Common myeloid progenitor, CD34-positive (primary cell): ENCODE results near the gene HADH.

ENCODE experiments used
- CTCF ChIA-PET: fragments of 350-600 bp; sonication (Branson Sonifier 250); formaldehyde crosslinking; loops from one replicate; lab custom pipeline; 2021; ENCODE audit warnings: antibody characterized with exemption; lab: Charles Lee
- POLR2A ChIA-PET: fragments of 350-600 bp; sonication (Branson Sonifier 250); formaldehyde crosslinking; loops from one replicate; lab custom pipeline; 2021; ENCODE audit warnings: antibody characterized with exemption; lab: Charles Lee
- DNase-seq, 3 donors: peaks; one replicate each; pipeline versions ENCODE4 v3.0.0 to v3.0.0-alpha.2; 2013
- H3K27ac ChIP-seq, 2 experiments: 1 replicate in 1 of 2; 2 replicates in 1 of 2; pipeline ENCODE4 v1.7.0; 2013; ENCODE audit warnings: inconsistent platforms in 2 of 2, low read length in 2 of 2, mild to moderate bottlenecking in 2 of 2, low read depth in 1 of 2, moderate library complexity in 1 of 2; ENCODE audit not compliant: severe bottlenecking in 2 of 2, insufficient read depth in 1 of 2, poor library complexity in 1 of 2
- H3K27me3 ChIP-seq, 5 experiments: replicated peaks in 2 of 5; 1 replicate in 3 of 5; 2 replicates in 2 of 5; pipeline versions ENCODE4 v1.6.1 to v1.7.0; 2013; ENCODE audit warnings: low read length in 4 of 5, mild to moderate bottlenecking in 2 of 5, moderate library complexity in 2 of 5, inconsistent platforms in 1 of 5; ENCODE audit not compliant: insufficient read depth in 5 of 5, control insufficient read depth in 4 of 5
- H3K36me3 ChIP-seq, 4 experiments: 1 replicate in 2 of 4; 2 replicates in 2 of 4; pipeline versions ENCODE4 v1.6.1 to v1.7.0; 2013; ENCODE audit warnings: low read length in 3 of 4, control low read depth in 1 of 4, mild to moderate bottlenecking in 1 of 4; ENCODE audit not compliant: control insufficient read depth in 4 of 4, insufficient read depth in 4 of 4
- H3K4me1 ChIP-seq, 4 experiments: 1 replicate in 3 of 4; 2 replicates in 1 of 4; pipeline versions ENCODE4 v1.6.1 to v1.7.1; 2013; ENCODE audit warnings: low read length in 3 of 4, mild to moderate bottlenecking in 3 of 4, control low read depth in 1 of 4, inconsistent platforms in 1 of 4, moderate library complexity in 1 of 4; ENCODE audit not compliant: control insufficient read depth in 4 of 4, insufficient read depth in 4 of 4; ENCODE audit errors: control extremely low read depth in 1 of 4
- H3K4me3 ChIP-seq, 7 experiments: 1 replicate in 4 of 7; 2 replicates in 3 of 7; pipeline versions ENCODE4 v1.5.1 to v1.7.0; 2013; ENCODE audit warnings: mild to moderate bottlenecking in 7 of 7, low read length in 6 of 7, moderate library complexity in 6 of 7, inconsistent platforms in 2 of 7, low read depth in 2 of 7, control low read depth in 1 of 7; ENCODE audit not compliant: insufficient read depth in 4 of 7, control insufficient read depth in 1 of 7; ENCODE audit errors: extremely low read depth in 1 of 7
- H3K9me3 ChIP-seq, 5 experiments: 1 replicate in 4 of 5; 2 replicates in 1 of 5; pipeline versions ENCODE4 v1.6.1 to v1.7.1; 2013; ENCODE audit warnings: low read length in 4 of 5, mild to moderate bottlenecking in 2 of 5, inconsistent platforms in 1 of 5, low read depth in 1 of 5, moderate library complexity in 1 of 5; ENCODE audit not compliant: control insufficient read depth in 4 of 5, insufficient read depth in 2 of 5; ENCODE audit errors: control extremely low read depth in 1 of 5
- whole genome bisulfite sequencing: methylation state at CpG from one replicate; pipeline ENCODE4 v1.1.5; 2013; ENCODE audit not compliant: insufficient coverage; 5-methylcytosine and 5-hydroxymethylcytosine counted together

The HADH gene

DNA sequence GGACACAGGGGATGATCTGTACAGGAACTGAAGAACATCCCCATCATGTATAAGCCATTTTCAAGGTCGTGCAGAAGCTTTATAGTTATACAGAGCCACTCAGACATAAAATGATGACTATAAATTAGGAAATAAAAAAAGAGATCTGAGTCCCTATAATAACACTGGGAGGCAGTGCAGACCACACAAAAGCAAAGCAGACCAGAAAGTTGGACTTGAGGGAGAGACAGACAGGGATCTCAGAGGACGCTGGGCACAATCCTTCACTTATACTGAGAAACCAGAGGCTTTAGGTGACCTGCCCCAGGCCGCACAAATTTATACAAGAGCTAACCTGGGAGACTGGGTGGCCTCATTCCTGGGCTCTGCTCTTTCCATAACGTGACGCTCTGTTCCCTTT lies 70.5 kb downstream of the HADH start:
- H3K4me1 ChIP-seq, result no peaks in the 10 kb centered on the region
- peaks cover 0 to 17% (median 7%) of the 10 kb centered on the region in 5 experiments for H3K27me3 ChIP-seq
- WGBS, result 59% methylated on average over 4 of the region's 5 CpGs
- no peaks in the 10 kb centered on the region for H3K9me3 ChIP-seq
- H3K27ac ChIP-seq, result no peak overlapping the region
- ChIA-PET POLR2A (no interaction called here), CTCF (interaction anchor here (0.7 to 6.8 kb wide), 23 partner anchors 10 to 1289 kb away, joined by 3 to 77 read pairs (median 4); no protein-coding TSS in a partner anchor)
- peak; percentile 56 to 80 (median 73) for DNase-seq
- no peaks in the 10 kb centered on the region for H3K36me3 ChIP-seq
- no peak overlapping the region for H3K4me3 ChIP-seq

DNA sequence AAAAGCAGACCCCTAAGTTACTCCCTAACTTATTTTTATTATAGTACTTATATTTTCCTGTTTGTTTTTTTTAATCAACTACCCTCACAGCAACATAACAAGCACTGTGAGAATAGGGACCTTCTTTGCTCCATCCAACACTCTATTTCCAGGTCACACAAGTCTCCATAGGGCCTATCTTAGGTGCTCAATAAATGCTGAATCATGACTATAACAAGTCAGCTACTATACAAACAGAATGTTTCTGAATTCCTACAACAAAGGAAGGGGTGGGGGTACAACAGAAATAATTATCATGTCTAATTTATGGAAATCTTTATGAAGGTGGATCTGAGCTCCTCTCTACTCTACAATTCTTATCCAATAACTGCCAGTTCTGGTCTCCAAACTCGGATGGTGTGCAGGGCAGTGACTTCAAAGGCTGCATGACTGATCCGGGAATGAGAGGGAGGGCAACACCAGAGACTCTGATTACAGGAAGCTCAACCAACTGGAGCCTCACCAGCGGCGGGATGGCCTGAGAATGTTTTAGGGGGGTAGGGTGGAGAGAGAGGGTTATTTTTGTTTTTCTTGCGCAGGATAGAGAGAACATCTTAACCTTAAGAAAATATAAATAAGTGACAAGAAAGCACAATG lies 71.1 kb downstream of the HADH start:
- no peak for DNase-seq
- ChIA-PET POLR2A (no interaction called here), CTCF (interaction anchor here (0.7 to 6.8 kb wide), 19 partner anchors 11 to 1288 kb away, joined by 3 to 77 read pairs (median 5); no protein-coding TSS in a partner anchor)
- WGBS, result 94% methylated on average over 2 of the region's 5 CpGs
- no peaks in the 10 kb centered on the region for H3K4me1 ChIP-seq
- peaks cover 0 to 17% (median 7%) of the 10 kb centered on the region in 5 experiments for H3K27me3 ChIP-seq
- H3K9me3 ChIP-seq, result no peaks in the 10 kb centered on the region
- no peak overlapping the region for H3K27ac ChIP-seq
- H3K36me3 ChIP-seq, result no peaks in the 10 kb centered on the region
- H3K4me3 ChIP-seq, result no peak overlapping the region

DNA sequence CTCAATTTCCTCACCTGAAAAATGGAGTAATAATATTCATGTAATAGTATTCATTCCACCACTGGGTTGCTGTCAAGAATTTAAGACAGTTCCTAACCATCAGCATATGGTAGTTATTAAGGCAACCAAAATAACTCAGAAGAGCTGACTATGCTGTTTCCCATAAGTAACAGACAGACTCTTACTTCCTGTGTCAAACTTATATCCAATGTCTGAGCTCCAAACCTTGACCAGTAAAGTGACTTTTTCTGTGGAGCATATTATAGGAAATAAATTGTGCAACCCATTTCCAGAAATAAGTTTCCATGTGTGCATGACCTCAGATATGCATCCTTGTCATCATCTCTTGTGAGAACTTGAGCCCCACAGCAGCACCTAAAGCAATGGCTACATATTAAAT lies 78.8 kb downstream of the HADH start:
- CTCF ChIA-PET, result interaction anchor here (0.6 to 1.4 kb wide), 3 partner anchors 17 to 504 kb away, joined by 3 read pairs; no protein-coding TSS in a partner anchor

DNA sequence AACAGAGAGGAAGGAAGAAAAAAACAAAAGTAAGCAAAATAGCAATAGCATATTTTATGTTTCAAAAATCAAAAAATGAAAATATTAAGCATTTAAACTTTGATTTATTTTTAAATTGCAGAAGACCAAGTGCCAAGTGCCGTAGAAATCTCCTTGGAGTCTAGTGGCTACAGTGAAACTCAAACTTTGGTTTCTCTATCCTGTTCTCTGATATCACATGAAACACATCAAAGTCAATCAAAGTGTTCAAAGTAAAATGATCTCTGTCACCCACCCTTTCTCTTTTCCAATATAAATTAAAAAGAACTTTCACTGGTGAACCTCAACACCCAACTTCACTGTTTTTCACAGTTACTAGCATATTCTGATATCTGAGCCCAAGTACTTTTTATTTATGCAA lies 81.1 kb downstream of the HADH start:
- no peak overlapping the region for H3K27ac ChIP-seq
- CTCF ChIA-PET, result no interaction called here

More for the DNA sequence above, 78.8 kb downstream of the HADH start:
- Histone ChIP-seq H3K27ac (no peak overlapping the region), H3K27me3 (peaks cover 0 to 12% (median 4%) of the 10 kb centered on the region in 5 experiments), H3K4me1 (peaks cover 0 to 5% (median 2%) of the 10 kb centered on the region in 4 experiments), H3K9me3 (no peaks in the 10 kb centered on the region), H3K36me3 (no peaks in the 10 kb centered on the region), H3K4me3 (no peak overlapping the region)
- no peak for DNase-seq
- POLR2A ChIA-PET, result no interaction called here

DNA sequence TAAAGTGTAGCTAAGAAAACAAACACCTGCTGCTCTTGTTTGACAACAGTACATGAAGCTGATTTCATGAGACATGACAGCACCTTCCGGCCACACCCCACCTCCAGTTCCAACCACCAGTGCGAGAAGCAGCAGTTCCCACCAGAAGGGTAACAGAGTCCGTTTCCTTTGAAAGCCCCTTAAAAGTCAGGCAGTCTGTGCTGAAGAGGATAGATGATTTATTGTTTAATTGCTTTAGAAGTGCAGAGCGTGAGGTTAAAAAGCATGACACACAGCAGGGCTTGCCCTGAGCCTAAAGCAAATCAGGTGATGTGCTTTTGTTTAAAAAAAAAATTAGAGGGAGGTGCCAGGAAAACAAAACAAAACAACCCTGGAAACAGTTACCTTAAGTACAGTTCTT lies 82.6 kb downstream of the HADH start:
- Histone ChIP-seq H3K9me3 (no peaks in the 10 kb centered on the region), H3K4me1 (peaks cover 0 to 5% (median 2%) of the 10 kb centered on the region in 4 experiments), H3K36me3 (no peaks in the 10 kb centered on the region), H3K27ac (no peak overlapping the region), H3K4me3 (no peak overlapping the region), H3K27me3 (peaks cover 0 to 12% (median 2%) of the 10 kb centered on the region in 5 experiments)
- WGBS, result 88% methylated on average over 3 of the region's 4 CpGs
- ChIA-PET POLR2A (no interaction called here), CTCF (interaction anchor here (1.1 kb wide), 1 partner anchor 11 kb away, joined by 3 read pairs; no protein-coding TSS in a partner anchor)
- peak in 2 of 3 donors; percentile 19 to 44 for DNase-seq

More for the DNA sequence above, 81.1 kb downstream of the HADH start:
- DNase-seq, result no peak
- Histone ChIP-seq H3K36me3 (no peaks in the 10 kb centered on the region), H3K4me1 (peaks cover 0 to 5% (median 2%) of the 10 kb centered on the region in 4 experiments), H3K9me3 (no peaks in the 10 kb centered on the region), H3K27me3 (peaks cover 0 to 12% (median 2%) of the 10 kb centered on the region in 5 experiments), H3K4me3 (no peak overlapping the region)
- 88% methylated on average over 1 of the region's 1 CpG for WGBS
- POLR2A ChIA-PET, result no interaction called here

DNA sequence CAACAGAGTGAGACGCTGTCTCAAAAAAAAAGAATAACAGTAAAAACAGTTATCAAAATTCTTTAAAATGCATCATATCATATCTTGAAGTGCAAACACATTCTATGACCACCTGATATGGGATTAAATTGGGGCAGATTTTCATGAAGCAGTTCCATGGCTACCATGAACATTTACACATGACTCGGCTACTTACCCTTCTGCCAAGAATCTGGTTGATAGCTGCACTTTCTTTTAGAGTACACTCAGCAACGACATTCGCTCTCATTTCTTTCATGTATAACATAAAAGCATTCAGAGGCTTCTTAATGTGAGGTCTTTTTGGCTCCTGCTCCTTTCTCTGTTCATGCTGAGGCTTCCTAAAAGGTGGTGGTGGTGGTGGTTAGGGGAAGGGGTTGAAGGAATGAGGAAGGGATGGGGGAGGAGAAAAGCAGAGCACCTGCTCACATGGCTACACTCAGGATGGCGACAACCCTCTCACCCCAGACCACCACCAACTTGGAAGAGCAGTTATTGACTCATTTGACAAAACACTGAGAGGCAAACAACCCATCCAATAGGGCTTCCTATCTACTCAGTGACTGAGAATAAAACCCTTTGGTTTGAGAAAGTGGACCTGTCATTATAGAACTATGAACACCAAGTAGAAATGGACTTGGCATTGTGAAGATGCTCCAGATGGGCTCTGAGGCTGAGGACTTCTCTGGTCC lies 88.5 kb downstream of the HADH start:
- H3K36me3 ChIP-seq, result peaks cover 0 to 2% (median 1%) of the 10 kb centered on the region in 4 experiments
- CTCF ChIA-PET, result no interaction called here
- WGBS, result 0% methylated on average over 1 of the region's 5 CpGs

DNA sequence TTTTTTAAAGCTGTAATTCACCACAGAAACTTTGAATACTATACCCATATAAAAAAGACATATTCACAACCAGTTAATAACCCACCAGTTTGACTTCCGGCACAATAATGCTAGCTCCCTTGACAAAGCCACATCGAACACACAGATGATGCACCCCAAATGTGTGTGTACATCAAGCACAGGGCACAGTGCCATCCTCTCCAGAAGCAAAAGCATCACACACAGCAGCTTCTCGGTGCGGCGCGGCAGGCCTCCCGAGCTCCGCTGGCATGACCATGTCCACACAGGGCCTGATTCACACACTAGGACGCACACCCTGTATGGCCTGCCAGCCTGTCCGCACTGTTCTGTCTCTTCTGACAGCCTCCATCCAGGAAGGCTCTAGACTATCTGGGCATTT lies 91.1 kb downstream of the HADH start:
- POLR2A ChIA-PET, result no interaction called here
- no peak overlapping the region for H3K4me3 ChIP-seq
- no peak for DNase-seq

More for the DNA sequence above, 88.5 kb downstream of the HADH start:
- Histone ChIP-seq H3K9me3 (no peaks in the 10 kb centered on the region), H3K27ac (no peak overlapping the region), H3K4me3 (no peak overlapping the region), H3K4me1 (no peaks in the 10 kb centered on the region), H3K27me3 (peaks cover 0 to 9% (median 2%) of the 10 kb centered on the region in 5 experiments)
- no peak for DNase-seq
- POLR2A ChIA-PET, result no interaction called here

More for the DNA sequence above, 91.1 kb downstream of the HADH start:
- H3K36me3 ChIP-seq, result peaks cover 0 to 2% (median 1%) of the 10 kb centered on the region in 4 experiments
- peaks cover 0 to 9% (median 2%) of the 10 kb centered on the region in 5 experiments for H3K27me3 ChIP-seq
- H3K4me1 ChIP-seq, result no peaks in the 10 kb centered on the region
- CTCF ChIA-PET, result interaction anchor here (0.8 kb wide), 1 partner anchor 40 kb away, joined by 3 read pairs; no protein-coding TSS in a partner anchor
- H3K9me3 ChIP-seq, result no peaks in the 10 kb centered on the region
- H3K27ac ChIP-seq, result no peak overlapping the region
- WGBS, result 99% methylated on average over 10 of the region's 10 CpGs
